Hepatocyte (in vitro differentiated cells): ENCODE data around the gene TTL. TPM values are rescaled to one million over a fixed set of nuclear protein-coding genes. Genes with fewer than 3 reads are reported as not detected.
"Not testable (repeated sequence)": the region's sequence is repeated elsewhere in the genome, so short reads cannot be mapped to it uniquely, and the experiment has no call there.

ENCODE experiments used
- DNase-seq: peaks from one replicate; pipeline ENCODE4 v3.0.0-alpha.2; 2016; ENCODE audit warnings: low spot score
- H2AFZ ChIP-seq: fragments of 200-600 bp; sonication (generic); 2 replicates; pipeline ENCODE4 v1.6.0; 2016; ENCODE audit warnings: antibody characterized with exemption, mild to moderate bottlenecking
- H3K27ac ChIP-seq: fragments of 200-600 bp; sonication (generic); 2 replicates; pipeline ENCODE4 v1.5.1; 2016; ENCODE audit warnings: mild to moderate bottlenecking
- H3K27me3 ChIP-seq: fragments of 200-600 bp; sonication (generic); 2 replicates; pipeline ENCODE4 v1.6.1; 2016
- H3K36me3 ChIP-seq: fragments of 200-600 bp; sonication (generic); replicated peaks from 2 replicates; pipeline ENCODE4 v1.5.1; 2016; ENCODE audit warnings: low read depth; ENCODE audit not compliant: insufficient read depth
- H3K4me1 ChIP-seq: fragments of 200-600 bp; sonication (generic); 2 replicates; pipeline ENCODE4 v1.5.1; 2016; ENCODE audit warnings: mild to moderate bottlenecking, moderate library complexity; ENCODE audit not compliant: insufficient read depth
- H3K4me2 ChIP-seq: fragments of 200-600 bp; sonication (generic); 2 replicates; pipeline ENCODE4 v1.6.0; 2016
- H3K4me3 ChIP-seq: fragments of 200-600 bp; sonication (generic); 2 replicates; pipeline ENCODE4 v1.5.1; 2016; ENCODE audit warnings: mild to moderate bottlenecking
- H3K79me2 ChIP-seq: fragments of 200-600 bp; sonication (generic); 2 replicates; pipeline ENCODE4 v1.6.0; 2017; ENCODE audit warnings: mild to moderate bottlenecking
- H3K9me2 ChIP-seq: fragments of 200-600 bp; sonication (generic); replicated peaks from 2 replicates; pipeline ENCODE4 v1.6.0; 2017; ENCODE audit warnings: mild to moderate bottlenecking; ENCODE audit not compliant: insufficient read depth
- H3K9me3 ChIP-seq: fragments of 200-600 bp; sonication (generic); 2 replicates; pipeline ENCODE4 v1.5.1; 2016; ENCODE audit warnings: low read depth, mild to moderate bottlenecking
- H4K20me1 ChIP-seq: fragments of 200-600 bp; sonication (generic); 2 replicates; pipeline ENCODE4 v1.6.0; 2016; ENCODE audit warnings: mild to moderate bottlenecking; ENCODE audit not compliant: insufficient read depth, poor library complexity, severe bottlenecking
- EZH2 ChIP-seq: fragments of 200-600 bp; sonication (generic); IDR thresholded peaks from 2 replicates; pipeline ENCODE4 v1.6.1; 2016; ENCODE audit warnings: antibody characterized with exemption, mild to moderate bottlenecking, borderline replicate concordance
- EZH2phosphoT487 ChIP-seq: fragments of 200-600 bp; sonication (generic); IDR thresholded peaks from one replicate; pipeline ENCODE4 v1.6.1; 2018; ENCODE audit warnings: antibody characterized with exemption, mild to moderate bottlenecking, low read depth, moderate library complexity; ENCODE audit not compliant: unreplicated experiment, severe bottlenecking
- WGBS: methylation state at CpG from one replicate; pipeline ENCODE4 v1.1.6; 2016; ENCODE audit warnings: low lambda C conversion rate; ENCODE audit errors: missing lambda C conversion rate; 5-methylcytosine and 5-hydroxymethylcytosine counted together
- polyA plus RNA-seq: library from polyadenylated mRNA; unstranded; fragments of >200 nt; fragmentation: Nextera tagmentation; extraction: Ambion mirVana; gene quantifications from 2 replicates; pipeline ENCODE4 v1.2.1, GENCODE V29; 2016
- total RNA-seq: library from RNA; depleted of rRNA; stranded (reverse); fragments of >200 nt; gene quantifications from 2 replicates; pipeline ENCODE4 v1.2.3, GENCODE V29; 2014
- TF ChIP-seq, protein P1 (sequence below): fragments of 200-600 bp; sonication (generic); IDR thresholded peaks from 2 replicates; pipeline ENCODE4 v1.5.1; 2016; ENCODE audit warnings: antibody characterized with exemption, mild to moderate bottlenecking; ENCODE audit not compliant: poor library complexity

TTL gene
- total and polyA plus RNA-seq, 2 experiments from 2014 or later = 16.9 to 22.9 TPM

DNA sequence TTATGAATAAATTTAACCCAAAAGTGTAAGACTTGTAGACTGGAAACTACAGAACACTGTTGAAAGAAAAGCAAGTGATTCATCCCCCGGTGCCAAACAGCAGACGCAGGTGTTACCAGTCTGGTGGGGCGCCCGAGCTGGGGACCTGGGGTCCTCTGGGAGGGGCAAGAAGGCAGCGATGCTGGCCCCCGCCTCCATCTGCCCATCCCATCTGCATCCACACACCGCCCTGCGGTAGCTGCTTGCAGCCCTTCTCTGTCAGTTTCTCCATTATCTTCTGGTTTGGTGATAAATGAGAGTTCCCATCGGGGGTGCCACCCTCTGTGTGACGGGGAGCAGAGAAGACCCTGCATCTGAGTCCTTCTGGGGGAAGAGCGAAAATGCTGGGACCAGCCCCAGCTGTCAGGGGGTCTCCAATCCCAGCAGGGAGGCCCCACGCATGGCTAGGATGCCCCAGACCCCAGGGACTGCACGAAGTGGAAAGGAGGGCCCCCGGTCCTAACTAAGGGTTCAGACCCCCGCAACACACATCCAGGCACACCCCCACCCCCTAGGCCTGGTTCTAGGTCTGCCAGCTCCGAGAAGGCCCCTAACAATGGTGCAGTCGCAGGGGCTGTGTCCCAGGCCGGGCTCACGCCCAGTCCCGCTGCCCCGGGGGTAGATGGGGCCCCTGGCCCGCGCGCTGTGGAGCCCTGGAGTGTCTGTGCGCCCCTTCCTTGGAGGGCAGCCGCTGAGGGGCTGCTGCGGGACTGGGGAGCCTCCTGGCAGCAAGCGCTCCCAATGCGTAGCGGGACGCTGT is 47.8 kb upstream of the TTL start:
- TF ChIP-seq EZH2phosphoT487 = no peak
- no peak for TF ChIP-seq EZH2
- TF ChIP-seq, protein P1, sequence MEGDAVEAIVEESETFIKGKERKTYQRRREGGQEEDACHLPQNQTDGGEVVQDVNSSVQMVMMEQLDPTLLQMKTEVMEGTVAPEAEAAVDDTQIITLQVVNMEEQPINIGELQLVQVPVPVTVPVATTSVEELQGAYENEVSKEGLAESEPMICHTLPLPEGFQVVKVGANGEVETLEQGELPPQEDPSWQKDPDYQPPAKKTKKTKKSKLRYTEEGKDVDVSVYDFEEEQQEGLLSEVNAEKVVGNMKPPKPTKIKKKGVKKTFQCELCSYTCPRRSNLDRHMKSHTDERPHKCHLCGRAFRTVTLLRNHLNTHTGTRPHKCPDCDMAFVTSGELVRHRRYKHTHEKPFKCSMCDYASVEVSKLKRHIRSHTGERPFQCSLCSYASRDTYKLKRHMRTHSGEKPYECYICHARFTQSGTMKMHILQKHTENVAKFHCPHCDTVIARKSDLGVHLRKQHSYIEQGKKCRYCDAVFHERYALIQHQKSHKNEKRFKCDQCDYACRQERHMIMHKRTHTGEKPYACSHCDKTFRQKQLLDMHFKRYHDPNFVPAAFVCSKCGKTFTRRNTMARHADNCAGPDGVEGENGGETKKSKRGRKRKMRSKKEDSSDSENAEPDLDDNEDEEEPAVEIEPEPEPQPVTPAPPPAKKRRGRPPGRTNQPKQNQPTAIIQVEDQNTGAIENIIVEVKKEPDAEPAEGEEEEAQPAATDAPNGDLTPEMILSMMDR = no peak
- Histone ChIP-seq H2AFZ (no peak overlapping the region), H4K20me1 (no peaks in the 10 kb centered on the region), H3K27ac (no peak overlapping the region), H3K9me3 (no peaks in the 10 kb centered on the region), H3K4me3 (no peak overlapping the region), H3K9me2 (no peaks in the 10 kb centered on the region), H3K4me1 (no peaks in the 10 kb centered on the region), H3K79me2 (no peaks in the 10 kb centered on the region), H3K27me3 (no peaks in the 10 kb centered on the region), H3K36me3 (no peaks in the 10 kb centered on the region), H3K4me2 (no peak overlapping the region)
- DNase-seq = no peak
- WGBS = 90% methylated on average over 26 of the region's 31 CpGs

DNA sequence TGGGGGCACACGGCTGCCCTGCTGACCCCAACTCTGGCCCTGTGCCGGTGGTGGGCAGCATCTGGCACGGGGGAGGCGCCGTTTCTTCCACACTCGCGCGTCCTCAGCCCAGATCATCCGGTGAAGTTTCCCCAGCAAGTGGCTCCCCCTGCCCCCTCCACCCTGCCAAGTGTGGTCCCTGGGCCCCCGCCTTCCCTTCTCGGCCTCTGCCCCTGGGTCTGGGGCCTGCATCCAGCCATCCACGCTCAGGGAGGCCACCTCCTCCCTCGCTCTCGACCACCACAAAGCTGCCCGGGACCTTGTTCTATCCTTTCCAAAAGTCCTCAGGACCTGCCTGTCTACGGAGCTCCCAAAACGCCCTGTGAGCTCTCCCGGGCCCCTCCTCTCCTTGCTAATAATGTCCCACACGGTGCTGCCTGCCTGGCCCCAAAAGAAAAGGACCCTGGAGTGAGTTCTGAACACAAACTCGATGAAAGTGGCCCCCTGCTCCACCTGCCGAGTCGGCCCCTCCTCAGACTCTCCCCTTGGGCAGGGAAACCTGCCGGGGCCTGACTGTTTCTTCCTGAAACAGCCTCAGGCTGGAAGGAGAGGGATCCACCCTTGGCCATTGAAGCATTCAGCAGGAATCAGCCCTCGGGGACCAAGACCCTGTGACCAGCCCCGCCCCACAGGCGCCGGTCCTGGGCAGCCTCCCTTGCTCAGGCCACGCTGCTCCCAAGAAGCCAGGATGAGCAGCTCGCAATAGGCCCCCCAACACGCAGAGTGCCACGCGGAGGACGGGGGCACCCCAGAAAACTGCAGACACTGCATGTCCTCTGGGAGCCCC is 46.9 kb upstream of the TTL start:
- not testable (repeated sequence) for H3K36me3 ChIP-seq, H3K79me2 ChIP-seq, H3K4me3 ChIP-seq, H3K4me2 ChIP-seq, H3K4me1 ChIP-seq, H3K9me3 ChIP-seq, DNase-seq, H3K27ac ChIP-seq, H2AFZ ChIP-seq, H3K27me3 ChIP-seq, H4K20me1 ChIP-seq, H3K9me2 ChIP-seq
- 83% methylated on average over 26 of the region's 33 CpGs for WGBS

DNA sequence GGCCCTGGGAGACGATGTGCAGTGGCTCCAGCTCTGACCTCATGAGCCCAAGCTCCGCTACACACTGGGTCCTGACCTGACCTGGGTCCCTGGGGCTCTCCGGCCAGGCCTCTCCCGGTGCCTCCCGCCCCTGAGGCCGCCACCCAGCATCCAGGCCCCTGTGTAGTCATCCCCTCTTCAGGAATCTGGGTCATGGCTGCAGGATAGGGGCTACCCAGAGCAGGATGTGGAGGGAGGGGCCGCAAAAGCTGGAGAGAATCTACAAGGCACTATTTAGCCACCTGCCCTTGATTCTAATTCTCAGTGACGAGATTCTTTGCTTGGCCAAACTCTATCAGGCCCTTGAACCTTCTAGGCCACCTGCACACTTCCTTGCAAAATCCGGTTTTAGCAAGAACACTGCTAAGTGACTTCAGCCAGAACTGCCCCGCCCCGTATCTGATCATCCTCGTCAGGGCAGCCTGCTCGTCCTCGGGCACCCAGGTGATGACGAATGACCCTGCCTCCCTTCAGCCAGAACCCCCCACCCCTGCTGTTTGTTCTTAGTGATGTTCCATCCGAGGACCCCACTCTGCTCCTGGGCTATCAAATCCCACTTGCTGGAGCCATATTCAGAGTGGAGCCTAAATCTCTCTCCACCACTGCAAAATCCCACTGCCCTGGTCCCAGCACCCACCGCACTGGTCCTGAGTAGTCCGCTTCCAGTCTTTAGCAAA is 46.1 kb upstream of the TTL start:
- not testable (repeated sequence) for H2AFZ ChIP-seq, H3K27me3 ChIP-seq, H3K36me3 ChIP-seq, H4K20me1 ChIP-seq, H3K4me1 ChIP-seq, H3K9me3 ChIP-seq, H3K79me2 ChIP-seq, H3K27ac ChIP-seq, DNase-seq, H3K4me3 ChIP-seq, H3K9me2 ChIP-seq, H3K4me2 ChIP-seq
- WGBS = 94% methylated on average over 18 of the region's 18 CpGs

DNA sequence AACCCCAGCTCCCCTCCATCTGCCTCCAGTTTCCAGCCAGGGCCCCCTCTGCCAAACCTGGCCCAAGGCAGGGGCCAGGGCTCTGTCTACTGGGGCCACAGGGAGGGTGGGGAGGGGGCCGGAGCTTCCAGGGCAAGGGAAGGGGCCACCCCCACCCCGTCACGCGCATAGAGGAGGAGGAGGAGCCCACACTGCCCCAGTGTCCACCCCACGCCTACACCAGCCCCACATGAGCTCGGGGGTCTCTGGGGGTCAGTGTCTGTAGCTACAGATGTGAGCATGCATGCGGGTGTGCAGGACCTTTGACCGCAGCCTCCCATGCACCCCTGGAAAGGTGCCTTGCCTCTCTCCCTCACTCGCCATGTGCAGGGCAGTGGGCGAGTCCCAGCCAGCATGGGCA is 45.0 kb upstream of the TTL start:
- H3K36me3 ChIP-seq, H3K4me3 ChIP-seq, H3K9me3 ChIP-seq, DNase-seq, H3K27ac ChIP-seq, H3K4me2 ChIP-seq, H4K20me1 ChIP-seq, H3K9me2 ChIP-seq, H3K4me1 ChIP-seq, H3K27me3 ChIP-seq, H3K79me2 ChIP-seq, H2AFZ ChIP-seq: not testable (repeated sequence)
- WGBS = 92% methylated on average over 3 of the region's 10 CpGs

DNA sequence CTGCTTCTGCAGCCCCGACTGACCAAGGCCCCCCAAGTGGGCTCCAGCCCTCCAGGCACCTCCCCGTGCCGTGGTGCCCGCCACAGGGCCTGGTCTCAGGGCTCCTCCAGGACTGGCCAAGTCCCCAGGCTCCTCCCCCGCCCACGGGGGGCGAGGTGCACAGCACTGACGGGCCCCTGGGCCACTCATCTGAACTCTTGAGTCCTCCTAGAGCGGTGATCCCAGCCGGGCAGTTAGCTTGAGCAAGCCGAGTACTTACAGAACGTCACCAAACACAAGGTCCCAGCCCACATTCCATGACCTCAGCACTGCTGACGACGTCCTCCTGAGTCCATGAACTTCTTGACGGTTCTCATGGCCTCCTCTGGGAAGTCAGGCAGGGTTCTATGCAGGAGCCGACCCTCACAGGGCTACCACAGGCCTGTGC is 44.5 kb upstream of the TTL start:
- DNase-seq, H3K4me1 ChIP-seq, H2AFZ ChIP-seq, H3K36me3 ChIP-seq, H3K9me3 ChIP-seq, H3K4me2 ChIP-seq, H3K27me3 ChIP-seq, H3K27ac ChIP-seq, H4K20me1 ChIP-seq, H3K9me2 ChIP-seq, H3K79me2 ChIP-seq, H3K4me3 ChIP-seq: not testable (repeated sequence)
- 81% methylated on average over 14 of the region's 16 CpGs for WGBS

DNA sequence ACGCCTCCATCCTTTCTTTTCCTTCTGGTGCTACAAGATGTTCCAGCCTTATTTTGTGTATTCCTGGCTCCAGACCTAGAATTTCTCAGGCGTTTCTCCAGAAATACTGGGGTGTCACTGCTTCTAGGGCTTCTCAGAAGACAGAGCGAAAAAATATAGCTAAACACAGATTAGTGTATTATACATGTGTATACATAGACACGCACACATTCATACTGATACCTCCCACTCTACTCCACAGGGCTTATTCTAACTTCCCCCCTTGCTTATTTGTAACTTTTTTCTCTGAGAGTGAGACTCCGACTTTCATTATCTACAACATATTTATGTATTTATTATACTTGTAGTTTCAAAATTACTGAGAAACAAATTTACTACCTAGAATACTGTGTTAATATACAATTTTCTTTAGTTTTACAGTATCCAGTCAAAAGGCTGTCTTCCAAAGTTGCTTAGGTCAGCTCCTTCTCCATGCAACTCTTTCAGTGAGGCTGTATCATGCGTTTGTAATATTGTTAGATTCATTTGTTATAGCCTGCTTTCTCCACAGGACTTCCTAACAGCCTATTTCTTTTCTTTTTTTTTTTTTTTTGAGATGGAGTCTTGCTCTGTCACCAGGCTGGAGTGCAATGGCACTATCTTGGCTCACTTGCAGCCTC is 43.2 kb upstream of the TTL start:
- H3K4me1 ChIP-seq, H3K4me3 ChIP-seq, DNase-seq, H3K9me3 ChIP-seq, H3K27me3 ChIP-seq, H3K79me2 ChIP-seq, H3K9me2 ChIP-seq, H4K20me1 ChIP-seq, H3K36me3 ChIP-seq, H3K4me2 ChIP-seq, H3K27ac ChIP-seq, H2AFZ ChIP-seq: not testable (repeated sequence)
- WGBS = 88% methylated on average over 6 of the region's 6 CpGs

DNA sequence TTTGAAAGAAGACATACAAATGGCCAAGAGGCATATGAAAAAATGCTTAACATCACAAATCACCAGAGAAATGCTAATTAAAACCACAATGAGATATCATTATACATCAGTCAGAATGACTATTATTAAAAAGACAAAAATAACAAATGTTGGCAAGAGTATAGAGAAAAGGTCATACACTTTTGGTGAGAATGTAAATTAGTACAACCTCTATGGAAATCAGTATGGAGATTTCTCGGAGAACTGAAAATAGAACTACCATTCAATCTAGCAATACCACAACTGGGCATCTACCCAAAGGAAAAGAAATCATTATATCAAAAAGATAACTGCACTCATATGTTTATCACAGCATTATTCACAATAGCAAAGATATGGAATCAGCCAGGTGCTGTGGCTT is 37.7 kb upstream of the TTL start:
- not testable (repeated sequence) for H3K4me2 ChIP-seq, DNase-seq, H3K79me2 ChIP-seq, H3K9me2 ChIP-seq, H4K20me1 ChIP-seq, H3K4me3 ChIP-seq, H3K27me3 ChIP-seq, H3K4me1 ChIP-seq, H2AFZ ChIP-seq, H3K36me3 ChIP-seq, H3K9me3 ChIP-seq, H3K27ac ChIP-seq
- WGBS = 100% methylated on average over 1 of the region's 1 CpG
